Measurements from ENCODE around the gene INPP5A.

DNA sequence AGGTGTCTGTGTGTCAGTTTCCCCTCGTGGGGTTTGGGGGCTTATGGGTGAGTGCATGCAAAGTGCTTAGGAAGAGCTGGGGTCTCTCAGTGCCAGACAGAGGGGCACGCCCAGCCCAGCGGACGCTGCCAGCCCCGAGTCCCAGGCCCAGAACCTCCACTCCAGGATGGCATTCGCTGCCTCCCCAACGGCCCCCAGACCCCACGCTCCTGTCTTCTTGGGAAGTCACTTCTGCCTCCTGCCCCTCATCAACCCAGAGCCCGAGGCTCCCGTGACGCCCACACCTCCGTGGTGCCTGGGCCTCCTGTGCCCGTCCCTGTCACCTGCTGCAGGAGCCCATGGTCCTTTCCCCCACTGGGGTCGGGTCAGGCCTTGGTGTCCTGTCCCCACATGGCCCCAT lies 213.3 kb downstream of the INPP5A start:
- TF ChIP-seq ZNF274 (IDR thresholded peaks at IDR 0.05; ENCODE audit: low read depth, low read length) (no peak), YY1 (IDR thresholded peaks at IDR 0.05; ENCODE audit: insufficient read depth, insufficient read length) (no peak), SUZ12 (IDR thresholded peaks at IDR 0.05; ENCODE audit: extremely low read depth, insufficient read depth, insufficient read length) (no peak)
